Ovary (tissue), 9 donors: ENCODE results near the gene PHACTR1. TPM values are rescaled to one million over a fixed set of nuclear protein-coding genes. Genes with fewer than 3 reads are reported as not detected.

Experiments used
- DNase-seq, 5 donors: peaks; one replicate each; pipeline ENCODE4 v3.0.0-alpha.2; 2019 to 2020
- H3K27ac ChIP-seq, 2 donors: fragments of 200-600 bp; one replicate each; pipeline versions ENCODE4 v1.5.1 to v1.8.0; 2019 to 2022
- H3K27me3 ChIP-seq: fragments of 200-600 bp; one replicate; pipeline ENCODE4 v1.8.0; 2022
- H3K36me3 ChIP-seq: fragments of 200-600 bp; sonication (generic); one replicate; pipeline ENCODE4 v1.5.1; 2019
- H3K4me1 ChIP-seq: one replicate; pipeline ENCODE4 v1.8.1; 2013; ENCODE audit warnings: mild to moderate bottlenecking, moderate library complexity; ENCODE audit not compliant: insufficient read depth
- H3K4me3 ChIP-seq: fragments of 200-600 bp; sonication (generic); one replicate; pipeline ENCODE4 v1.5.1; 2017
- H3K9me3 ChIP-seq, 2 donors: fragments of 200-600 bp in 1 of 2; sonication (generic) in 1 of 2; one replicate each; pipeline versions ENCODE4 v1.5.1 to v1.8.1; 2013 to 2019; ENCODE audit warnings: mild to moderate bottlenecking in 1 of 2, moderate library complexity in 1 of 2
- EP300 ChIP-seq: sonication (generic); formaldehyde crosslinking; IDR thresholded peaks from one replicate; pipeline ENCODE4 v1.6.1; 2017; ENCODE audit warnings: antibody characterized with exemption
- POLR2A ChIP-seq: fragments of 450-650 bp; IDR thresholded peaks from one replicate; pipeline ENCODE4 v1.6.1; 2017; ENCODE audit warnings: antibody characterized with exemption, mild to moderate bottlenecking, moderate library complexity
- WGBS, 3 donors: extraction: QIAGEN DNeasy Blood & Tissue Kit in 1 of 3; methylation state at CpG; one replicate each; pipeline versions ENCODE4 v1.1.5 to v1.1.7; 2013 to 2017; 5-methylcytosine and 5-hydroxymethylcytosine counted together
- intact Hi-C, 4 donors: fragments of 100-400 bp; cut with DNase I; formaldehyde crosslinking; loops; one replicate each; pipeline versions ENCODE4 v1.11.0 to v1.15.1; 2022 to 2023
- polyA plus RNA-seq, 2 donors: library from polyadenylated mRNA; stranded (reverse); fragments of 200-250 nt in 1 of 2; fragments of 350-450 nt in 1 of 2; fragmentation: Illumina TruSeq in 1 of 2; extraction: RNeasy Lipid Tissue Mini Kit (QIAGEN cat#74804) in 1 of 2; gene quantifications; one replicate each; pipeline ENCODE4 v1.2.3, GENCODE V29; 2013 to 2014
- total RNA-seq, 7 donors: library from RNA; depleted of rRNA in 2 of 7; stranded (reverse); fragments of >200 nt in 2 of 7; fragmentation: NEBNext Ultra II Directional in 3 of 7; extraction: Animal tissue kit (Norgen Biotek cat#: 25700) in 3 of 7; gene quantifications; one replicate each; pipeline versions ENCODE4 v1.1.0 to v1.2.4, GENCODE V29; 2016 to 2023
- TF ChIP-seq, protein P1 (sequence below), 3 donors: fragments of 450-650 bp in 2 of 3; fragments of 200-600 bp in 1 of 3; IDR thresholded peaks; one replicate each; pipeline versions ENCODE4 v1.5.1 to v1.8.0; 2016 to 2022; ENCODE audit warnings: antibody characterized with exemption in 3 of 3, mild to moderate bottlenecking in 1 of 3
- donor health status: DM: no; HTN: no; CAD: no; lungs with moderate emphysema.
- donor health status: DM: no; HTN: no; CAD: no.
- donor health status: Bipolar disorder and iron deficiency.
- donor health status: DM: yes; HTN: yes; CAD: no.
- donor health status: DM: no; HTN: no; CAD: no.
- donor health status: DM: yes; HTN: yes; CAD: no.

The PHACTR1 gene
- total and polyA plus RNA-seq, 9 donors, result 0.48 to 10.9 (median 3.7) TPM

- Histone ChIP-seq H3K27me3 (no peaks in the 10 kb centered on the region), H3K9me3 (no peaks in the 10 kb centered on the region), H3K4me1 (no peaks in the 10 kb centered on the region), H3K36me3 (no peaks in the 10 kb centered on the region), H3K4me3 (no peak overlapping the region), H3K27ac (no peak overlapping the region)
- no peak for DNase-seq
- intact Hi-C loops, result no loop called here
- WGBS, 3 donors, result 85 to 91% (median 88%) methylated on average over 4 of the region's 4 CpGs
- TF ChIP-seq EP300, result no peak
- TF ChIP-seq POLR2A, result no peak
- TF ChIP-seq, protein P1, sequence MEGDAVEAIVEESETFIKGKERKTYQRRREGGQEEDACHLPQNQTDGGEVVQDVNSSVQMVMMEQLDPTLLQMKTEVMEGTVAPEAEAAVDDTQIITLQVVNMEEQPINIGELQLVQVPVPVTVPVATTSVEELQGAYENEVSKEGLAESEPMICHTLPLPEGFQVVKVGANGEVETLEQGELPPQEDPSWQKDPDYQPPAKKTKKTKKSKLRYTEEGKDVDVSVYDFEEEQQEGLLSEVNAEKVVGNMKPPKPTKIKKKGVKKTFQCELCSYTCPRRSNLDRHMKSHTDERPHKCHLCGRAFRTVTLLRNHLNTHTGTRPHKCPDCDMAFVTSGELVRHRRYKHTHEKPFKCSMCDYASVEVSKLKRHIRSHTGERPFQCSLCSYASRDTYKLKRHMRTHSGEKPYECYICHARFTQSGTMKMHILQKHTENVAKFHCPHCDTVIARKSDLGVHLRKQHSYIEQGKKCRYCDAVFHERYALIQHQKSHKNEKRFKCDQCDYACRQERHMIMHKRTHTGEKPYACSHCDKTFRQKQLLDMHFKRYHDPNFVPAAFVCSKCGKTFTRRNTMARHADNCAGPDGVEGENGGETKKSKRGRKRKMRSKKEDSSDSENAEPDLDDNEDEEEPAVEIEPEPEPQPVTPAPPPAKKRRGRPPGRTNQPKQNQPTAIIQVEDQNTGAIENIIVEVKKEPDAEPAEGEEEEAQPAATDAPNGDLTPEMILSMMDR (IDR thresholded peaks at IDR 0.05), result no peak
Observed at GRCh38 chr6:13222048-13222447, 505.5 kb downstream of the PHACTR1 start.

DNA sequence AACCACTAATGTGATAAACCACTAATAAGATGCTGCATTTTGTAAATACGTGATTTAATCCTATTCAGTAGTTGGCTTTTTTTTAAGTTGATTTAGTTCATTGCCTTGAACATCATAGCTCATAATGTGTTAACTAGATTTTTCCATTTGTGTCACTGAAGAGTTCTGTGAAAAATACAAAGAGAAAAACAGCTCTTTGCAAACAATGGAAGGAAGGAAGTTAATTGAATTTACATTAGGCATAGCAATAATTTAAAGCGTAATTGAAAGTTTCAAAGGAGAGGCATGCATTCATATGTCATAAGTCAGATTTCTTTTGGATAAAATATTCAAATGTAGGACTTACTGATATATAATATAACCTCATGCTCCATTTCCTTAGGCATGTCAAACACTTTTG is 509.5 kb downstream of the PHACTR1 start:
- no peaks in the 10 kb centered on the region for H3K27me3 ChIP-seq
- WGBS, 3 donors, result 84 to 89% (median 87%) methylated on average over 2 of the region's 2 CpGs
- H3K4me1 ChIP-seq, result no peaks in the 10 kb centered on the region
- H3K36me3 ChIP-seq, result no peaks in the 10 kb centered on the region
- H3K4me3 ChIP-seq, result no peak overlapping the region
- no peaks in the 10 kb centered on the region for H3K9me3 ChIP-seq
- TF ChIP-seq EP300 (no peak), POLR2A (no peak)
- TF ChIP-seq, protein P1 (IDR thresholded peaks at IDR 0.05), result no peak
- intact Hi-C loops, result no loop called here
- no peak for DNase-seq
- H3K27ac ChIP-seq, result no peak overlapping the region

DNA sequence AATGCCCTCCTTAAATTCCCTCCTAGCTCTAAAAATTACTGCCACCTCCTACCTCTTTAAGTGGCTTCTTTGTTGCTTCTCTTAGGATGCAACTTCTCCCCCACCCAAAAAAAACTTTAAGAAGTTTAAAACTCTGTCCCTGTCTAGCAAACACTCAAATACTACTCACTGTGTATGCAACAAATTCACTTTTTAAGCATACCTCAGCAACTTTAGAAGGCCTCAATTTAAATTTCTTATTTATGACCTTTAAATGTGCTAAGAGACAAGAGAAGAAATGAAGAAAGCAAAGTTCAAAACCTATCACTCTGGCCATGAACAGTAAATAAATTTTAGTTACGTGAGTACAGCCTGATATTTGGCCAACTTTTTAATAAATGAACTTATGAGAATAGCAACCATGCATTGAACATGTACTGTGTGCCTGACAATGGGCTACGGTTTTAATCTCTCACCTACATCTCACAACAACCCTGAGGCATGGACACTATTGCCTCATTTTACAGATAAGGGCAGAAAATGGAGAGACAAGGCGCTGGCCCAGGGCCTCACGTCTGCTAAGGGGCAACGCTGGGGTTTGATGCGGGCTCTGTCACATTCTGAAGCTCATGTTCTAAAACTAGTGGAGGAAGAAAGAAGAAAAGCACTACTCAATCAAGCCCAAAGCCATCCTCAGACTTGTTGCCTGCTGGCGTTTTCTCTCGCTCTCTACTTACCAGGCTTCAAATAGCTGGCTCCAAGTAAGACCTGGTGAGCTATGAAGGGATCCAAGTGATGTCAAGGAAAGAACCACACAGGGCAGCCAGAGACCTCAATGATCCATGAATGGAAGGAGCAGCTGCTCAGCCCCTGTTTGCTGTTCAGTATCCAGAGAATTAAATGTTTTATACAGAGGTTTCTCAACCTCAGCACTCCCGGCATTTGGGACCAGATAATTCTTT is 512.0 kb downstream of the PHACTR1 start:
- no peaks in the 10 kb centered on the region for H3K27me3 ChIP-seq
- no peak for DNase-seq
- TF ChIP-seq EP300, result no peak
- no peak for TF ChIP-seq POLR2A
- TF ChIP-seq, protein P1 (IDR thresholded peaks at IDR 0.05), result no peak
- H3K36me3 ChIP-seq, result no peaks in the 10 kb centered on the region
- 87 to 94% (median 91%) methylated on average over 9 of the region's 9 CpGs for WGBS, 3 donors
- H3K4me1 ChIP-seq, result no peaks in the 10 kb centered on the region
- H3K9me3 ChIP-seq, result no peaks in the 10 kb centered on the region
- H3K4me3 ChIP-seq, result no peak overlapping the region
- intact Hi-C loops, result no loop called here
- H3K27ac ChIP-seq, result no peak overlapping the region

DNA sequence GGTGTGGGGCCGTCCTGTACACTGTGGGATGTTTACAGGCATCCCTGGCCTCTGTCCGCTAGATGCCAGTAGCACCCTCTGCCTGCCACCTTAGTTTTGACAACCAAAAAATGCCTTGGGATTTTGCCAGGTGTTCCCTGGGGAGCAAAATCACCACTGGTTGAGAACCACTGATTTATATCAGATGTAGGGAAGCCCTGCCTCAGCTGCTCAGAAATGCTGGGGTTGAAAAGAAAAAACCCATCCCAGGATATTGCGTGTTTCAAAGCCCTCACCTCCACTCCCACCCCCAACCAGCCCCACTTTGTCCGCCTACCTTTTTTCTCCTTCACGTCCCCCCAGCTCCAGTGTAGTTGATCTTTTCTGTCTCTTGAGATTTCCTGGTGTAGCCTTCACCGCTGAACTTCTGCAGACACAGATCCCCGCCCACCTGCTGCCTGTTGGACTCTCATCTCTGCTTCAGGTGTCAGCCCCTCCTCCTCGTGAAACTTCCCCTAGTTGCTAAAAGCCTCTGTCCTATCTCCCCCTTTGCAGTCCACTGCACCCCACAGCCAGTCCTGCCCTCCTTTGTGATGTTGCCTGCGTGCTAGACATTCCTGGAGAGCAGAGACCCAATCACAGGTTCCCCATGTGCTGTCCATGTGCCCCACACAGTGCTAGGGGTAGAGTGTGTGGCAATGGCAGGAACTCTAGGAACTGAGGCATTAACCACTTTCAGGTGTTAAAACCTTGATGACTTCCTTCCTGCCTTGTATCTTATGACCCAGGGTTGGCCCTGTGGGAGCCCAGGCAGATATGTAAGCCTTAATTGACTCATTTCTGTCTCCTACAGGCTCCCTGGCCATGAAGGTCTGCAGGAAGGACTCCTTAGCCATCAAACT is 512.9 kb downstream of the PHACTR1 start:
- Histone ChIP-seq H3K36me3 (no peaks in the 10 kb centered on the region), H3K27me3 (no peaks in the 10 kb centered on the region), H3K4me3 (no peak overlapping the region), H3K27ac (no peak overlapping the region), H3K9me3 (no peaks in the 10 kb centered on the region), H3K4me1 (no peaks in the 10 kb centered on the region)
- WGBS, 3 donors, result 77 to 86% (median 81%) methylated on average over 9 of the region's 9 CpGs
- TF ChIP-seq, protein P1 (IDR thresholded peaks at IDR 0.05), result no peak
- TF ChIP-seq POLR2A (no peak), EP300 (no peak)
- intact Hi-C loops, result no loop called here
- DNase-seq, result no peak
